PC-3 (cell line): ENCODE results near the gene CD80. TPM values are rescaled to one million over a fixed set of nuclear protein-coding genes. Genes with fewer than 3 reads are reported as not detected.

Source experiments
- ATAC-seq: fragments of 200-7000 bp; cut with Tn5 transposase; 2 replicates; pipeline ENCODE4 v1.9.1; 2020; ENCODE audit warnings: mild to moderate bottlenecking, moderate library complexity
- BruUV-seq: library from RNA; stranded (reverse); fragments of 400-500 nt; replicated peaks from 2 replicates; lab custom pipeline; 2021; lab: Mats Ljungman, UMichigan
- CTCF ChIA-PET: fragments of 300-600 bp; sonication (Branson Sonifier 250); formaldehyde crosslinking; loops from one replicate; lab custom pipeline; 2022; ENCODE audit warnings: antibody characterized with exemption; lab: Charles Lee
- POLR2A ChIA-PET: fragments of 300-600 bp; sonication (Branson Sonifier 250); formaldehyde crosslinking; loops from one replicate; lab custom pipeline; 2022; ENCODE audit warnings: antibody characterized with exemption; ENCODE audit not compliant: unreplicated experiment; lab: Charles Lee
- DNase-seq: peaks from one replicate; pipeline ENCODE4 v3.0.0-alpha.2; 2015
- H2AFZ ChIP-seq: fragments of 300-600 bp; sonication (generic); 2 replicates; pipeline ENCODE4 v1.6.0; 2016; ENCODE audit warnings: antibody characterized with exemption, low read length
- H3F3A ChIP-seq: fragments of 300-600 bp; sonication (generic); one replicate; pipeline ENCODE4 v1.6.0; 2017; ENCODE audit warnings: antibody characterized with exemption, low read length, control low read depth, mild to moderate bottlenecking; ENCODE audit not compliant: unreplicated experiment
- H3K27ac ChIP-seq: fragments of 300-600 bp; sonication (generic); 2 replicates; pipeline ENCODE4 v1.5.1; 2016; ENCODE audit warnings: mild to moderate bottlenecking, low read length
- H3K27me3 ChIP-seq: fragments of 300-600 bp; sonication (generic); 2 replicates; pipeline ENCODE4 v1.6.1; 2016; ENCODE audit warnings: low read length, mixed read lengths
- H3K36me3 ChIP-seq: fragments of 300-600 bp; sonication (generic); 2 replicates; pipeline ENCODE4 v1.6.1; 2016; ENCODE audit warnings: low read depth, mixed run types, low read length, mixed read lengths
- H3K4me1 ChIP-seq: fragments of 300-600 bp; sonication (generic); 2 replicates; pipeline ENCODE4 v1.5.1; 2016; ENCODE audit warnings: low read length; ENCODE audit not compliant: insufficient read depth
- H3K4me2 ChIP-seq: fragments of 300-600 bp; sonication (generic); 2 replicates; pipeline ENCODE4 v1.6.0; 2016; ENCODE audit warnings: low read length
- H3K4me3 ChIP-seq: fragments of 300-600 bp; sonication (generic); 2 replicates; pipeline ENCODE4 v1.5.1; 2016; ENCODE audit warnings: mild to moderate bottlenecking, low read length, mixed read lengths
- H3K79me2 ChIP-seq: fragments of 300-600 bp; sonication (generic); 2 replicates; pipeline ENCODE4 v1.6.1; 2017; ENCODE audit warnings: low read length, mixed read lengths
- H3K9ac ChIP-seq: fragments of 300-600 bp; sonication (generic); 2 replicates; pipeline ENCODE4 v1.6.0; 2016; ENCODE audit warnings: mild to moderate bottlenecking, low read length
- H3K9me2 ChIP-seq: fragments of 300-600 bp; sonication (generic); replicated peaks from 2 replicates; pipeline ENCODE4 v1.6.1; 2016; ENCODE audit warnings: mixed run types, low read length, mixed read lengths
- H3K9me3 ChIP-seq: fragments of 300-600 bp; sonication (generic); 2 replicates; pipeline ENCODE4 v1.6.1; 2016; ENCODE audit warnings: low read length, mixed read lengths
- H4K20me1 ChIP-seq: fragments of 300-600 bp; sonication (generic); 2 replicates; pipeline ENCODE4 v1.6.1; 2016; ENCODE audit warnings: low read length, mixed read lengths
- CTCF ChIP-seq: fragments of 300-600 bp; sonication (generic); conservative IDR thresholded peaks from 2 replicates; pipeline ENCODE4 v1.5.1; 2017; ENCODE audit warnings: antibody characterized with exemption, low read depth, mild to moderate bottlenecking, low read length
- EZH2 ChIP-seq: fragments of 300-600 bp; sonication (generic); IDR thresholded peaks from one replicate; pipeline ENCODE4 v1.6.1; 2017; ENCODE audit warnings: antibody characterized with exemption, mild to moderate bottlenecking, low read length; ENCODE audit not compliant: unreplicated experiment
- EZH2phosphoT487 ChIP-seq: fragments of 300-600 bp; sonication (generic); IDR thresholded peaks from 2 replicates; pipeline ENCODE4 v1.6.1; 2018; ENCODE audit warnings: mild to moderate bottlenecking, antibody characterized with exemption, low read length, borderline replicate concordance
- intact Hi-C: fragments of 100-400 bp; cut with micrococcal nuclease; formaldehyde crosslinking; loops from 2 replicates; pipeline ENCODE4 v1.9.0; 2023
- total RNA-seq: library from RNA; depleted of rRNA; stranded (reverse); fragments of >200 nt; gene quantifications from 2 replicates; pipeline ENCODE4 v1.2.3, GENCODE V29; 2014

CD80 gene
- total RNA-seq, 1 experiment from 2014 or later = not detected

GRCh38 chr3:119494597-119494996, 64.8 kb downstream of the CD80 start:
- Histone ChIP-seq H3F3A (no peaks in the 10 kb centered on the region), H3K9ac (no peak overlapping the region), H3K9me2 (no peaks in the 10 kb centered on the region), H4K20me1 (no peaks in the 10 kb centered on the region), H2AFZ (no peak overlapping the region), H3K27me3 (no peaks in the 10 kb centered on the region), H3K4me3 (no peak overlapping the region), H3K27ac (no peak overlapping the region), H3K36me3 (peaks cover 8% of the 10 kb centered on the region), H3K4me2 (no peak overlapping the region), H3K4me1 (peaks cover 12% of the 10 kb centered on the region), H3K9me3 (no peaks in the 10 kb centered on the region), H3K79me2 (peaks cover 18% of the 10 kb centered on the region)
- no TSS peak for BruUV-seq
- intact Hi-C loops = no loop called here
- peak; percentile 21 for DNase-seq
- CTCF ChIA-PET = no interaction called here
- POLR2A ChIA-PET = no interaction called here
- TF ChIP-seq CTCF = peak; percentile 39; the same call in 1 of the 2 replicates
- no peak for TF ChIP-seq EZH2
- ATAC-seq = no peak

DNA sequence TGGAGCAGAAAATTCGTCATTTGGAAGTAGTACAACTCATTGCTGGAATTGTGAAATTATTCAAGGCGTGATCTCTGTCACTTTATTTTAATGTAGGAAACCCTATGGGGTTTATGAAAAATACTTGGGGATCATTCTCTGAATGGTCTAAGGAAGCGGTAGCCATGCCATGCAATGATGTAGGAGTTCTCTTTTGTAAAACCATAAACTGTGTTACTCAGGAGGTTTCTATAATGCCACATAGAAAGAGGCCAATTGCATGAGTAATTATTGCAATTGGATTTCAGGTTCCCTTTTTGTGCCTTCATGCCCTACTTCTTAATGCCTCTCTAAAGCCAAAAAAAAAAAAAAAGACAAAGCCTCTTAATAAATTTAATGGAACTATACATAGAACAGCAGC, 66.6 kb downstream of the CD80 start:
- Histone ChIP-seq H3K9me2 (no peaks in the 10 kb centered on the region), H3K27me3 (no peaks in the 10 kb centered on the region), H3K9me3 (no peaks in the 10 kb centered on the region), H3K4me1 (peaks cover 8% of the 10 kb centered on the region), H3K36me3 (peaks cover 8% of the 10 kb centered on the region), H4K20me1 (no peaks in the 10 kb centered on the region), H3K79me2 (peaks cover 6% of the 10 kb centered on the region; the same call in 1 of the 2 replicates), H3K4me2 (no peak overlapping the region), H3K4me3 (no peak overlapping the region), H2AFZ (no peak overlapping the region), H3F3A (no peaks in the 10 kb centered on the region), H3K27ac (no peak overlapping the region), H3K9ac (no peak overlapping the region)
- ChIA-PET POLR2A (no interaction called here), CTCF (interaction anchor here (0.6 kb wide), 1 partner anchor 12 kb away, joined by 4 read pairs; no protein-coding TSS in a partner anchor)
- intact Hi-C loops = no loop called here
- no TSS peak for BruUV-seq
- TF ChIP-seq EZH2 = no peak
- DNase-seq = no peak
- no peak for ATAC-seq

DNA sequence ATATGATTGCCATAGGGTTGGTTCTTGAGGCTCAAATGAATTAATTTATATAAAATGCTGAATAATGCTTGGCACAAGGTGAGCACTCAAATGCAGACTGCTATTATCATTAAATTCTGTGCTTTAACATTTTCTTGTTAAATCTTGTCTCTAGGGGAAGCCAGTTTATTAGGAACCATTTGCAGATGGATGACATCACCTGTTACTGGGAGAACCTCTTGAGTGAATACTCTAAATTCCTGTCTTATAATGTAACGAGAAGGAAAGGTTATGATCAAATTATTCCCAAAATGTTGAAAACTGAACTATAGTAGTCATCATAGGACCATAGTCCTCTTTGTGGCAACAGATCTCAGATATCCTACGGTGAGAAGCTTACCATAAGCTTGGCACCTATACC, 67.3 kb downstream of the CD80 start:
- H3K27me3 ChIP-seq = no peaks in the 10 kb centered on the region
- no peaks in the 10 kb centered on the region for H3K9me3 ChIP-seq
- DNase-seq = no peak
- H3K4me1 ChIP-seq = peaks cover 2% of the 10 kb centered on the region
- no peaks in the 10 kb centered on the region for H4K20me1 ChIP-seq
- H3K9ac ChIP-seq = no peak overlapping the region
- POLR2A ChIA-PET = no interaction called here
- no peak for TF ChIP-seq EZH2
- no peak for TF ChIP-seq CTCF
- TF ChIP-seq EZH2phosphoT487 = no peak
- no peaks in the 10 kb centered on the region; the same call in 1 of the 2 replicates for H3K79me2 ChIP-seq
- H3K4me2 ChIP-seq = no peak overlapping the region
- BruUV-seq = no TSS peak
- H2AFZ ChIP-seq = no peak overlapping the region
- no peak overlapping the region for H3K4me3 ChIP-seq
- CTCF ChIA-PET = no interaction called here
- no peaks in the 10 kb centered on the region for H3F3A ChIP-seq
- ATAC-seq = no peak
- no peak overlapping the region for H3K27ac ChIP-seq
- peaks cover 8% of the 10 kb centered on the region for H3K36me3 ChIP-seq
- intact Hi-C loops = no loop called here
- no peaks in the 10 kb centered on the region for H3K9me2 ChIP-seq
